HK-2 (cell line): ENCODE measurements around the gene CPNE4.

Experiments
- DNase-seq: peaks from one replicate; pipeline ENCODE4 v3.0.0-alpha.2; 2018; ENCODE audit not compliant: unreplicated experiment

CPNE4 gene

DNA sequence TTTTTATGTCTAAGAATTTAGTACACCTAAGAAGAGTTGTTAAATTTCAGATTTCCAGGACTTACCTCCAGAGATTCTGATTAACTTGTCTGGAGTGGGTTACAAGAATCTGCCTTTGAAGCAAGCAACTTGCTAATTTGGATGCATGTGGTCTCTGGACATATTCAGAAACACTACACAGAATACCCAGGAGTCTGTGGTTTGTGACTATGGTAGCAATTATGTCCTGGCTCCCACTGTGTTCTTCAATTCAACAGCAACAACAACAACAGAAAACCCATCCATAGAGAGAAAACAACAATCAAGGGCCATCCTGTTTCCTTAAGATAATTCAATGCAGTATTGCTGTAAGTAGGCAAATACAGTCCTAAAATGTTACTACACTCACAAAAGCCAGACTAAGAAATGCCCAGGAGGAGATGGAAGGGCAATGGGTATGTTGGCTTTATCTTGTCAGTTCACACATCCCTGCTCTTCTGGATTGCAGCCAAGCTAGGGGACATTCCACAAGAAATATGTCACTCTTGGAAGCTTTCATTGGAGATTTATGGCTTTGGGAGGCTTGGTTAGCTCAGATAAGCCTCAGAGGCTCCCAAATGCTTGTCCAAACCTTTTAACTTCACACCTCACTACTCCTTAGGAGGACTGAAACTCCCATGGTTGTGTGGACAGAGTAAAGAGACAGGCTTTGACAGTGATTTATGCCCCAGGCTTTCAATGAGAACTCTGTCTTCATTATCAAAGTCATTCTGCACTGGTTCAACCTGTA lies 432.6 kb downstream of the CPNE4 start:
- peak; percentile 67 for DNase-seq

DNA sequence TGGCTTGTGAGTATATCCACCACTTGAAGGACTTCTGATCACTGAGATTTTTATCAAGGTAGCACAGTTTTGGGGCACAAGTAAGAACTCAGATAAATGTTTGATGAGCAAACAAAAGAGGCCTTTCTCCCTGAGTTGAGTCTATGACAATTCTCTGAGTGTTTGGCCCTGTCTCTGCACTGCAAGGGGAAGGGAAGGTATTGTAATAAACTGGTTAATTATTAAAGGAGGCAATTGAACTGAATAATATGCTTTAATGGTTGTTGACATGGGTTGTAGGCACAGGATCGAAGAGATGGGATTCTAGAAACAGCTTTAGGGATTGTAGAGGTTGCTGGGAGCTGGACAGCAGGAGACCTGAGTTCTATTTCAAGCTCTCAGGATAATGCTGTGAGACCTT lies 437.0 kb downstream of the CPNE4 start:
- DNase-seq = no peak

DNA sequence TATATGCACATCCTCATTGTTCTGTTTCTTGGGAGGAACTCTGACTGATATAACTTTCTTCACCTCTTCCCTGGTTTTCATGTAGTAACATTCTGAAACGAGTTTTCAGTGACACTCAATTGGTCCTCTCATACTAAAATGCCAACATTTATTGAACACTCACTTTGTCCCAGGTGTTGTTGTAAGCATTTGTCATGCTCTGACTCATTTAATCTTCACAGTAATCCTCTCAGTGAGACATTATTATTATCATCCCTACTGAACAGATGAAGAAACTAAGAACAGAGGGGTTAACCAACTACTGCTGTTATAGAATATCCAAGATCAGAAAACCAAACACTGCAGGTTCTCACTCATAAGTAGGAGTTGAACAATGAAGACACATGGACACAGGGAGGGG lies 437.9 kb downstream of the CPNE4 start:
- DNase-seq = no peak

DNA sequence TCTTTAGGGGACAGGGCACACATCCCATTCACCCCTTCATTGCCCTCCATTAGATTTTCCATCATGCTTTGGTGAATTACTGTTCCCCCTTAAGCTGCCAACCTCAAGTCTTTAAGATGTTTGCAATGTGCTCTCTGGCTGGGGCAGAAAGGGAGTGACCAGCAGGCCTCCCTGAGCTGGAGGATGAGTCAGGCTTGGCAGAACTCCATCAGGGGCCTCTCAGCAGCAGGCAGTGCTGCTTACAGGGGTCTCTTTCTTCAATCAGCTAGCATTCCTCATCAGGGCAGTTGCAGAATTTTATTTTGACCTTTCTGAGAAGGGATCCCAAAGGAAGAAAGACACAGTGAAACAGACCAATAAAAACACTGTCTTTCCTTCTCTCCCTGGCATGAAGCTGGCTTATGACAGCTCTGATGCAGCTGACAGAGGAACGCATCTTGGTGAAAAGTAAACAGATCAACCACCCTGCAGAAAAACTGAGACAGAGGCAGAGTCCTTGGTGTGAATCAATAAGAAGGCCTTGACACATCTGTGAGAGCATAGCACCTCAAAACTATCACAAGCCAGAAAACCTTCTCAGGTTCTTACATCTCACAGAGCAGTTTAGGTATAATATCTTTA lies 443.3 kb downstream of the CPNE4 start:
- DNase-seq = peak; percentile 44

DNA sequence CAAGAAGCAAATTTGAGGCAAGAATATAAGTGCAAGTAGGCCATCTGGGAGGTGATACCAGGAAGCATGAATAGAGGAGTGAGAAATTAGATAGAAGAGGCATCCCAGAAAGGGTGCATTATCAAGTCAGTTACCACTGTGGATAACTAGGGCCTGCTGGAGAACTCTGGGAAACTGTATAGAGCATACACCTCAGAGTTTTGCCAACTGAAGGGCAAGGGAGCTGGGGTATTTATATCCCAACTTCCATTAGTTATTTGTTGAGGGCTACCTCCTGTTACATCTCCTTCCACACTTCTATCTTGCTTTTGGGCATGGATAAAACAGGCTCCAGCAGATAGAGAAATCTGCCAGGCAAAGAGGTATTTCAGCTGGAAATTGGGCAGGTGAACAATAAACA lies 448.5 kb downstream of the CPNE4 start:
- DNase-seq = no peak

DNA sequence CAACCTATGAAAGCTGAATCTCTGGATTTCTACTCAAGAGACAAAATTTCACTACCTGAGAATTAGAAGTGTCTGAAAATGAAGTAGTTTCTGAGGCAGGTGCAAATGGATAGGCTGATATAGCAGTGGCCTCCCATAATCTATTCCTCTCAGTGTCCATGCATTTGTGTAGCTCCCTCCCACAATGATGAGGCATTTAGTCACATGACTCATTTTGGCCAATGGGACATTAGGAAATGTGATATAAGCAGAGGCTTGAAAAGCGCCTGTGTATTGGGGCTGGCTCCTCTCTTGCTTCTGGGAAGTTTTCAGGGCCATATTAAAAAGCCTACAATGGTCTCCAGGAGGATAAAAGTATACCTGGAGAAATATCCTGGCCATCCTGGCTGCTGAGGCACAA lies 452.4 kb downstream of the CPNE4 start:
- no peak for DNase-seq

DNA sequence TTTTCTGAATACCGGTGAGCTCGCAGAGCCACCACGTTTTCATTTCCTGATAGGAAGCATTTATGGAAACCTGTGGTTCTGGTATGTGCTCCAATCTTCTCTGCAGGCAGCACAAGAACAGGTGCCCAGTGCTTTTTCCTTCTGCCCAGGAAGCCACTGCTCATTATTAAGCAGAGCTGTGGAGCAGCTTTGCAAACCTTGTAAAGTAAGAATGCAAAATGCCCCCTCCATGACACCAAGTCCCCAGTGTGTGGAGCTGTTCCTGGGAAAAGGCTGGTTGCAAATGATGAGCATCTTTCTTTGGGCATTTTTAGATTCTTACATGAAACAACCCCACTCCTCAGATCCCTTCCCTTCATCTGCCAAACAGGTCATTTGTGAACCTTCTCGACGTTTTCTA lies 466.4 kb downstream of the CPNE4 start:
- no peak for DNase-seq

DNA sequence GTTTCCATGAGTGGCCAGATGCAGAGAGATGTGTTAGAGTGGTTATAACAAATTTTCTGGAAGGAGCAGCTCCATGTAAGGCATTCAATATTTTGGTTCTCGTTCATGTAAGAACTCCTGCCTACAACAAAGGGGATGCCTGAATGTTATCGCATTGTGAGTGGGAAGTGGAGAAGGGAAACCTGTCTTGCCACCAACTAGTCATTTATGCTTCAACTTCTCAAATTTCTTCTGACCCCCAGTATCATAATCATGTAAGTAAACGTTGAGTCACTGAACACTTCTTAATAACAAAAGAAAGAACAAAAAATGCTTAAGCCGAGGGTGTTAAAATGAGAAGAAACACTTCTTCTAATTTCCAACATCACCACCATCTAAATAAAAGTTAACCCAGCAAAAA lies 470.0 kb downstream of the CPNE4 start:
- no peak for DNase-seq

DNA sequence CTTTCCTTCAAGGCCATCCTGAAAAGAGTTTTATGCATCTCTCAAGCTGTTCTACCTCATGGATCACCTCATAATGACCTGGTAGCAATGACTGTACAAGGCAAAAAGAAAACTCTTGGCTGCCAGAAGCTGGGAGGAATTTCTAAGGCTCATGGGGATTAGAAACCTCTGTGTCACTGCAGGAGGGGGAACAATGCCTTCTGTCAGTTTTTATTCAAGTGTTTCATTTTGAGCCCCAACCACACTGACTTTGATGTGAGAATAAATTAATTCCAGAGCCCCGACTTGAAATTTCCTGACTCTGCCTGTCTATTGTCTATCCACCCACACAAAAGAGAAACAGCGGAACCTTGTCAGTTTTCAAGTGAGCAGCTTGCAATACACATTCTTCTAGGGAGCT lies 473.3 kb downstream of the CPNE4 start:
- no peak for DNase-seq

DNA sequence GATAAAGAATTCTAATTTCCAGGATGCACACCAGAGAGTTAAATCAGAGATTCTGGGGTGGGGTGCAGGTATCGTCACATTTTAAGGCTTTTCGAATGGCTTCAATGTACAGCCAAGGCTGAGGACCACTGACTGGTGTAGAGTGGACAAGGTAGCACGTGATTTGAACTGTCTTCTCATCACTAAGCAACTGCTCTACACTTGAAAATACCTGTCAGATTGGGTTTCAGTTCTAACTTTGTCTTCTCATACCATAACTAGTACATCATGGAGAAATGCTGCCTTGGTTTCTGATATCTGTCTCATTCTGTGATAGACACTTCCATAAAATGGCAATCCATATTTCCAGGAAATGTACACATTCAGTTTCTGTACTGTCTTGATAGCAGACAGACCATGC lies 474.0 kb downstream of the CPNE4 start:
- no peak for DNase-seq

DNA sequence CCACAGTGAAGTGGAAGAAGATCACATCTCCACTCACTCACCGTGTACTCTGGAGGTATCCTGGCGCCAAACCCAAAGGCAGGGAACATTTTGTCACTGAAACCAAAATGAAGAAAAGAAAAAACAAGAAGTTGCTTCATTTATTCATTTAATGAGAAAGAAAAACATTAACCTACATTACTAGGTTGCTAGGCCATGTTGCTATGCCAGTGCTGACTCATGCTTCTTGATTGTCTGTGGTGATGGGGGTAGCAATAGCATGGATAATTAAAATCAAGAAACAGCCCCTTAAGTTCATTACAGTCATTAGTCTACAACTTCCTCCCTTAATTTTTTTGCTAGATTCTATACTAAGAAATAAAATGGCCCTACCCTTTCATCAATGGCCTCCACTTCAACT lies 479.4 kb downstream of the CPNE4 start:
- DNase-seq = no peak

DNA sequence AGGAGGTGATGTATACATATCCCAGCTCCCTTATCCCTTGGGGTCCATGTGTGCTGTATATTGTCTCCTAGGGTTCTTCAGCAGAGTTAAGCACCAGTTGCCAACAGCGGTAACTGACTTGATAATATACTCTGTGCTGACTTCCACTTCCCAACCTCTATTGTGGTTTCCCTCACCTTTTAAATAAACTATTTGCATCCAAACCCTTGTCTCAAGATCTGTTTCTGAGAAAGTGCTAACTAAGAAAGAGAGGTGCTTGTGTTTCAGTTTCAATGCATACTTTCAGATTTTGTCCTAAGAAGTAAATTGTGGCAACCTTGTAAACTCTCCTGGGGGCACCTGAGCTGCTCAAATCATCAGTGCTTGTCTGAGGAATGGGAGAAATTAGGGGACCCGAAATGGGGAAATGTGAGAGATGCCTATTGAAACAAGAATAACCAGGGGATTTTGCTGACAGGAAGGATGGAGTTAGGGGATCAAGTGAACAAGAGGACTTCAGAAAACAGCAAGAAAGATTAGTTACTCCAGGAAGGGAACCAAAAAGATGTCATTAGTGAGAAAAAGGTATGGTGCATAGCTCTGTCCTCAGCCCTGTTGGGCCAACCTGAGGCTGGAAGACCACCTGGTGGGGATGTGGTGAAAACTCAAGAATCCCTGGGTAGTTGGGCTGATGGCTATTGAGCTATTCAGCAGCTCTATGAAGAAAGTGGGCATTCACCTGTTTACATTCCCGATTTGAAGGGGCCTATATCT lies 481.1 kb downstream of the CPNE4 start:
- DNase-seq = no peak

DNA sequence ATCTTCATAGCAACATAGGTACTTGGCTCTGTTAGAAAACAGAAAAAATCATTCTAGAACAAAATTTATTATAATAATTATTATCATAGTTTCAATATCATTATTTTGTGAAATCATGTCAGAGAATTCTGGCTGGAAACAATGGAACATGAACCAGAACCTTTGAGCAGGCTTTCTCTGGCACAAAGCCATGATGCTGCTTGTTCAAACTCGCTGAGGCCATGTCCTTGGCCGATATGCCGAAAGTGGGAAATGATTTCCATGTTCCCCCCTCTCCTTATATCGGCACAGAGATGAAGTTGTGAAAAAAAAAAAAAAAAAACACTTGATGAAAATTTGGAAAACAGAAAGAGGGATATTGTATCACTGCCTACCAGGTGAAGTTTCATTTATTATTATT lies 483.1 kb downstream of the CPNE4 start:
- no peak for DNase-seq

DNA sequence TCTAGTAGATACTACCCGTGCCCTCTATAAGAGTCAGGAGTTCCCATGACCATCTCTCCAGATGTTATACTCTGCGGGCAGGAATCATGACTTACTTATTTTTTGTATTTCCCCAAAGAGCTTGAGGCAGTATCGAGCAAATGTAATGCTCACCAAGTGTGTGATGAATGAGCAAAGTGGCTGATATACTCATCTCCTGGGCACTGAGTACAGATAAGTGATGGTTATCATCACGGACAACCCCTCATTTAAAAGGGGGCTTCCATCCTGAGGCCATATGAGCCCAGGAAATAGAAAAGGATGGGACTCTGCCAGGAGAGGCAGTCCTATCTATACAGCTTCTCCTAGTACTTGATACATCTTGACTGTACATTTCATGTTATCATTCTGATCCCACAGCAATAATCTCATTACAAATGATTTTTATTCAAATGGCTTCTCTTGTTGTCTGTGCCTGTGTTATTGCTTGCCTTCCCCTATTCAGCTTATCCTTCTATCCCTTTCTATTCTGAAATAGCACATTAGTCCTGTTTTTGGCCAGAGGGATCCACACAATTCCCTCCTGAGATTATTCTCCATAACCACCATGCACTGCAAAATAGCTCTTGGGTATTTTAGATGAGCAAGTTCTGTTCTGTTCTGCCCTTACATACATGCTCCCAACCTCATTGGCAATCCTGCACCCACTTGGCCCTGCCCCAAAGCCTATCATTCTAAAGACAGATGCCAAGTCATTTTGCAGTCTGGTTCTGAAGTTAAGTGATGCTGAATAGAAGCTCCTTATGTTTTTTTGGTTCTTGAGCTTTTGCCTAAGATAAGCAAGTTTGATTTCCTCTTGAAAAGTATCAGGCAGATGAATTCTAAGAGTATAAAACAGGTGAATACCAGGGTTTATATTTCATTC lies 484.0 kb downstream of the CPNE4 start:
- DNase-seq = no peak

DNA sequence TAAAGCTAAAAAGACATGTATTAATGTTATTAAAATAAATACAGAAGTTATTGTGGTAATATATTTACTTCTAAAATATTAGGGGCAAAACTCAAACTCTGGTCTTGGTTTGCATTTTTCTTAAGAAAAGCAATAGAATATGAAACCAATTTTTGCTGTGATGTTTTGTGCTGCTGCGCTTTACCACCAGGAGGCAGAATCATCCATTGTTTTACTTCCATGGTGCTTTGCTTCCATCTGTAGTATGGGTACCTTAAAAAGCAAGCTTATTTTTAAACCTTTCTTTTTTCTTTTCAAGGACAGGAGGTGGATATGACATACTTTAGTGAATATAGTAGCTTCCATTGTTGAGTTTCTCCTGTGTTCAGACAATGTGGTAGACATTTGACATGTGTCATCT lies 485.5 kb downstream of the CPNE4 start:
- DNase-seq = no peak

DNA sequence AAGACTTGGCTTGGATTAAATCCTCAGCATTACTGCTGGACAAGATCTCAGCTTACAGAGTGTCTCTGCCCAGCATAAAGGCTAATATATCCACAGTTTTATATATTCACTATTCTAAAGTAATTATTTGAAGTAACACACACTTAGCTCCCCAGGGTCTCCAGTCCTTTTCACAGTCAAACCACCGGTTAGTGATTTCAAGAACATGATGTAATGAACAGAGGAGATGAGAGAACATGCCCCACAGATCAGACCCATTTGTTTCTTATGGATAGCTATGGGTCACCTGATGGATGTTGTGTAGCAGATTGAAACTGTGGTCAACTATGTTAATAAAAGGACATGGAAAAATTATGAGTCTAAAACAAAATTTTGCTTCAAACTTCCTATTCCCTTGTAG lies 487.2 kb downstream of the CPNE4 start:
- DNase-seq = no peak

DNA sequence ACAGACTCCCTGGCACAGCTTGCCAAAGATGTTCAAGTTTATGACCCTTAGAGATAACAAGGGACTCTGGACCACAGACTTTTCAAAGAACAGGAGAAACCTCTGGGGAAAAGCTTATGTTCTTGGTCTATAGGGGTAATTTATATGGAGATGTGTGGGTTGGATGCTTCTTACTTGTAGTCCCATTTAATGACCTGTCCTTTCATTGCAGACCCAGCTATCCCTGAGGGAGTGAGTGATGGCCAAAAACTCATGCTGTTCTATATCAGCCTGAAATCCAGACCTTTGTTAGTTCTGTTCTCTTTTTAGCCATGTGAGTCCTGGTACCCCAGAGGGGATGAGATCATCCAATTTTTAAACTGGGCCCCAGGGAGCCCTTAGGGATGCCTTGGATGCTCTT lies 488.4 kb downstream of the CPNE4 start:
- no peak for DNase-seq

DNA sequence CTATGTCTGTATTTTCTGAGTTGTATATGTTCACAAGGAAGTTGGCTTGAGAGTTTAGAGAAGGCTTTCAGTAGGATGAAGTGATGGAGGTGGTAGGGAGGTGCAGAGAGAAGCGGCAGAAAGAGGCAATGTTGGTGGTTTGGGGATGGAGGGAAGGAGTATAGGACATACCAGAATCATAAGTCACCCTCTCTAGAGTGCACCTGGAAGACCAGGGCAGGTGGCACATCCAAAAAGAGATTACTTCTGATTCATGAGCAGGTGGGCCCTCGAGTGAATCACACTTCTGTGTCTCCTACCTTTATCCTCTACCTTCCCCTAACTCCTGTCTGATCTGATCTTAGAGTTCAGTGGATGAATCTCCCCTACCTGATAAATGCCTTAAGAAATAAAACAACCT lies 490.3 kb downstream of the CPNE4 start:
- DNase-seq = no peak

DNA sequence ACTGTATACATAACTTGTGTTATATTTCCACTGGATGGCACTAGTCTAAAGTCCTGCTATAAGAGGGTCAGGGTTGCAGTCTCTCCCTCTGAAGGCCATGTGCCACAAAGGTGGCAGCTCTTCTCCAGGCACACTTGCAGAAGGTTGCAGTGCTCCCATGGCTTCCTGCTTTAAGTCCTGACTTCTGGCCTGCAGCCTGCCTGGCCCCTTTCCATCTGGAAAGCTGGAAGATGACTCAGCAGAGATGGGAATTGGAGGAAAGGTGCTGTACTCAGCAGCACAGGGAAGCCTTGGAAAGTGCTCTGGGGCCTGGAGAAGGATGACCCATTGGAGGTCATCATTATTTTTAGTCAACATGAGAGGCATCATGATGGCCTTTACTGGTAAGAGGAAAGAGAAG lies 491.1 kb downstream of the CPNE4 start:
- peak; percentile 53 for DNase-seq

DNA sequence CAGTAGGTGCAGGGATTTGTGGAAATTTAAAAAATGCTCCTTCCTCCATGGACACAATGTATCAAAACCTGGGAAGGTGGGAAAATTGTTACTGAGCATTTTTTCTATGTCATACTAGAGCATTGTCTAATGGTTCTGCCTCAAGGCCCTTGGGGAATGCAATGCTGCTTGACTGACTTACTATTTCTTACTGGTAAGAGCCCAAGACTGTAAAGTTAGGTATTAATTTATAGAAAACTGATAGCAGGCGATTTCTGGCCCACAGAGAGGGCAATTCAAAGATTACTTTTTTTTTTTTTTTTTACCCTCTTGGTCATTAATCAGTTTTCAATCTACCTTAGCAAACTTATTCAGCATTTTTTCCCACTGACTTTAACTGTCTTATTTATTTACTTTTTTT lies 493.5 kb downstream of the CPNE4 start:
- DNase-seq = no peak

DNA sequence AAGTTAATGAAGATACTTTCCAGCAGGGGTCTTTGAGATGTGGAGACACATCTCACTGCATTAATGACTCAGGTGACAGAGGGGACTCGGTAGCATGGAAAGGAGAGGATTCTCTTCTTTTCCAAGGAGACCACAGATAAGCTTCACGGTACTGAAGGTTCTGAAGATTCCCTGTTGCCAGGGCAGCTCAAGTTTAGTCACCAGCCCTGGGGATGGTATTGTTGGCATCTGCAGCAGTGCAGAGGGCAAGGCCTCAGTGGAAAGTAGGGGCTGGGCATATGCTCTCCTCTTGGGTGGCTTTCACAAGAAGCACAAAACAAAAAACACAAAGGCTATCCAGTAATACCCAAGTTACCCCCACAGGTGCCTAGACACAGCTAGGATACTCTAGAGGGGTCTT lies 494.0 kb downstream of the CPNE4 start:
- DNase-seq = no peak

DNA sequence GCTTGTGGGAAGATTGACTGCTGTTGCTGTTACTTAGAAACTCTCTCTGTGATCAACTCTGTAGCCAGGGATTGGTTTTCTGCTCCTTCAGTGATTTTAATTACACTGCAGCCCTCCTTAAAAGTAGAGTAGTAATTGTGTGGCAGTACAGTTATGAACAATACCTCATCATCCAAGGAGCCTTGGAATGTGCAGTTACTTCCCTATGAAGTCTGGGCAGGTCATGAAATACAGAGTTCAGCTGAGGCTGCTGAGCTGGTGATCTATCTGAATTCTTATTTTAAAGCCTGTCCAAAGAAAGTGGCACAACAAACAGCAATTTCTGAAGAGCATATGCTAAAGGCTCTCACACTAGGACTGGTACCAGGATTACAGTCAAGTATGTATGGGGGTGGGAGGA lies 494.7 kb downstream of the CPNE4 start:
- no peak for DNase-seq
